B cell (primary cell): ENCODE measurements around the gene PPP1R9A. TPM values are rescaled to one million over a fixed set of nuclear protein-coding genes. Genes with fewer than 3 reads are reported as not detected.

Source experiments
- ATAC-seq: fragments of 200-7000 bp; cut with Tn5 transposase; one replicate; pipeline ENCODE4 v1.10.0; 2021; ENCODE audit warnings: low read depth, mild to moderate bottlenecking, moderate number of reproducible peaks, moderate library complexity
- CTCF ChIA-PET: fragments of 350-600 bp; sonication (Branson Sonifier 250); formaldehyde crosslinking; loops from one replicate; lab custom pipeline; 2021; ENCODE audit warnings: antibody characterized with exemption, inconsistent platforms; lab: Charles Lee
- POLR2A ChIA-PET: fragments of 350-600 bp; sonication (Branson Sonifier 250); formaldehyde crosslinking; loops from one replicate; lab custom pipeline; 2021; ENCODE audit warnings: antibody characterized with exemption; lab: Charles Lee
- DNase-seq: peaks from one replicate; pipeline ENCODE4 v3.0.0; 2013
- H2AFZ ChIP-seq: 2 replicates; pipeline ENCODE4 v1.6.1; 2012; ENCODE audit warnings: mild to moderate bottlenecking, low read depth, low read length; ENCODE audit not compliant: insufficient read depth, poor library complexity, severe bottlenecking
- H3K27ac ChIP-seq, 2 donors: 1 replicate in 1 of 2; 2 replicates in 1 of 2; pipeline ENCODE4 v1.5.1; 2012 to 2013; ENCODE audit warnings: low read length in 2 of 2, mild to moderate bottlenecking in 2 of 2, moderate library complexity in 1 of 2
- H3K27me3 ChIP-seq, 4 experiments: fragments of 200-600 bp in 1 of 4; sonication (generic) in 1 of 4; replicated peaks in 1 of 4; 1 replicate in 2 of 4; 2 replicates in 2 of 4; pipeline versions ENCODE4 v1.6.1 to v1.7.0; 2013 to 2016; ENCODE audit warnings: low read length in 3 of 4, mild to moderate bottlenecking in 2 of 4, mixed read lengths in 1 of 4, moderate library complexity in 1 of 4; ENCODE audit not compliant: insufficient read depth in 4 of 4, control insufficient read depth in 3 of 4; ENCODE audit errors: control extremely low read depth in 1 of 4
- H3K36me3 ChIP-seq, 2 experiments: replicated peaks in 1 of 2; 1 replicate in 1 of 2; 2 replicates in 1 of 2; pipeline versions ENCODE4 v1.6.1 to v1.7.1; 2013; ENCODE audit warnings: low read length in 1 of 2; ENCODE audit not compliant: insufficient read depth in 2 of 2, control insufficient read depth in 1 of 2; ENCODE audit errors: control extremely low read depth in 1 of 2, extremely low read depth in 1 of 2
- H3K4me1 ChIP-seq, 2 donors: fragments of 200-600 bp in 1 of 2; sonication (generic) in 1 of 2; 1 replicate in 1 of 2; 2 replicates in 1 of 2; pipeline versions ENCODE4 v1.5.1 to v1.6.1; 2013 to 2017; ENCODE audit warnings: low read length in 2 of 2; ENCODE audit not compliant: control insufficient read depth in 2 of 2, insufficient read depth in 2 of 2
- H3K4me2 ChIP-seq: replicated peaks from 2 replicates; pipeline ENCODE3; 2012; ENCODE audit warnings: mild to moderate bottlenecking, low read depth, low read length; ENCODE audit not compliant: poor library complexity, severe bottlenecking
- H3K4me3 ChIP-seq, 5 experiments: fragments of 200-600 bp in 1 of 5; sonication (generic) in 1 of 5; 1 replicate in 3 of 5; 2 replicates in 2 of 5; pipeline versions ENCODE4 v1.5.1 to v1.7.0; 2011 to 2016; ENCODE audit warnings: low read length in 4 of 5, mild to moderate bottlenecking in 4 of 5, low read depth in 2 of 5, control low read depth in 1 of 5, moderate library complexity in 1 of 5; ENCODE audit not compliant: insufficient read depth in 1 of 5; ENCODE audit errors: control extremely low read depth in 1 of 5, extremely low read depth in 1 of 5
- H3K79me2 ChIP-seq: fragments of 200-600 bp; sonication (generic); one replicate; pipeline ENCODE4 v1.6.0; 2016; ENCODE audit warnings: low read length; ENCODE audit not compliant: control insufficient read depth, insufficient read depth
- H3K9ac ChIP-seq: fragments of 200-600 bp; sonication (generic); 2 replicates; pipeline ENCODE4 v1.6.1; 2017; ENCODE audit warnings: mild to moderate bottlenecking, low read length, moderate library complexity
- H3K9me3 ChIP-seq, 3 donors: one replicate each; pipeline versions ENCODE4 v1.6.1 to v1.7.1; 2013; ENCODE audit warnings: low read length in 2 of 3; ENCODE audit not compliant: control insufficient read depth in 2 of 3, insufficient read depth in 1 of 3; ENCODE audit errors: control extremely low read depth in 1 of 3
- H4K20me1 ChIP-seq: 2 replicates; pipeline ENCODE4 v1.6.0; 2012; ENCODE audit warnings: mild to moderate bottlenecking, low read length; ENCODE audit not compliant: insufficient read depth, control insufficient read depth, poor library complexity, severe bottlenecking
- H3K27ac Mint-ChIP-seq: one replicate; pipeline ENCODE4 v1.8.0; 2021; ENCODE audit warnings: mixed read lengths
- H3K27me3 Mint-ChIP-seq: one replicate; pipeline ENCODE4 v1.8.0; 2021; ENCODE audit warnings: mixed read lengths
- H3K4me1 Mint-ChIP-seq: one replicate; pipeline ENCODE4 v1.8.0; 2021; ENCODE audit warnings: mixed read lengths
- H3K4me3 Mint-ChIP-seq: one replicate; pipeline ENCODE4 v1.8.0; 2021; ENCODE audit warnings: mixed read lengths
- H3K9me3 Mint-ChIP-seq: one replicate; pipeline ENCODE4 v1.8.0; 2022; ENCODE audit warnings: mixed read lengths; ENCODE audit not compliant: insufficient read depth
- EZH2 ChIP-seq: IDR thresholded peaks from 2 replicates; pipeline ENCODE4 v1.6.1; 2012; ENCODE audit warnings: borderline replicate concordance, low read depth, mild to moderate bottlenecking, moderate library complexity, low read length; ENCODE audit not compliant: insufficient read depth, poor library complexity, severe bottlenecking
- WGBS: methylation state at CpG from one replicate; pipeline ENCODE4 v1.1.5; 2013; ENCODE audit warnings: missing lambda C conversion rate; ENCODE audit not compliant: insufficient coverage; 5-methylcytosine and 5-hydroxymethylcytosine counted together
- intact Hi-C: fragments of 100-400 bp; cut with micrococcal nuclease; formaldehyde crosslinking; loops from one replicate; pipeline ENCODE4 v1.10.0; 2022
- polyA plus RNA-seq: library from polyadenylated mRNA; depleted of rRNA; stranded (reverse); fragments of >200 nt; gene quantifications from 2 replicates; pipeline ENCODE4 v1.2.3, GENCODE V29; 2012
- total RNA-seq, 2 donors: library from RNA; stranded (reverse); fragments of 120-200 nt in 1 of 2; gene quantifications; 1 replicate in 1 of 2; 2 replicates in 1 of 2; pipeline versions ENCODE4 v1.2.3 to v1.2.4, GENCODE V29; 2013 to 2022
- TF ChIP-seq, protein P1 (sequence below): fragments of 200-600 bp; IDR thresholded peaks from one replicate; pipeline ENCODE4 v1.8.0; 2022; ENCODE audit warnings: antibody characterized with exemption, mild to moderate bottlenecking

PPP1R9A gene
- total and polyA plus RNA-seq, 2 donors (not counting 1 experiment from before 2014, with no cell fraction given), result 1.1 to 4.8 TPM

DNA sequence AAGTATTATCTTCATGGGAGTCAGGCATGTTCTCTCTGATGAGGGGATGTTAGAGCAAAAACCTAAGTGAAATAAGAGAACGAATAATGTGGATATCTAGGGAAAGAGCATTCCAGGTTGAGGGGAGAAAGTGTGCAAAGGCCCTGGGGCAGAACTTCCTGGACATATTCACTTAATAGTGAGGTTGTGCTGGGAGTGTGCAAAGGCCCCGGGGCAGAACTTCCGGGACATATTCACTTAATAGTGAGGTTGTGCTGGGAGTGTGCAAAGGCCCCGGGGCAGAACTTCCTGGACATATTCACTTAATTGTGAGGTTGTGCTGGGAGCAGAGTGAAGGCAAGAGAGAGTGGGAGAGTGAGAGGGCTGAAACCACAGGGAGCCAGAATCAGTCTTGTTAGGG is 405.2 kb downstream of the PPP1R9A start:
- Histone ChIP-seq H3K27ac (no peak overlapping the region), H4K20me1 (no peaks in the 10 kb centered on the region), H3K4me1 (no peaks in the 10 kb centered on the region), H2AFZ (no peak overlapping the region), H3K36me3 (no peaks in the 10 kb centered on the region), H3K27me3 (peaks cover 0 to 3% (median 0%) of the 10 kb centered on the region in 4 experiments), H3K79me2 (no peaks in the 10 kb centered on the region), H3K4me3 (no peak overlapping the region), H3K9ac (no peak overlapping the region), H3K4me2 (no peak overlapping the region), H3K9me3 (no peaks in the 10 kb centered on the region)
- DNase-seq (no peak), ATAC-seq (no peak)
- WGBS, result 100% methylated on average over 4 of the region's 4 CpGs
- TF ChIP-seq, protein P1, sequence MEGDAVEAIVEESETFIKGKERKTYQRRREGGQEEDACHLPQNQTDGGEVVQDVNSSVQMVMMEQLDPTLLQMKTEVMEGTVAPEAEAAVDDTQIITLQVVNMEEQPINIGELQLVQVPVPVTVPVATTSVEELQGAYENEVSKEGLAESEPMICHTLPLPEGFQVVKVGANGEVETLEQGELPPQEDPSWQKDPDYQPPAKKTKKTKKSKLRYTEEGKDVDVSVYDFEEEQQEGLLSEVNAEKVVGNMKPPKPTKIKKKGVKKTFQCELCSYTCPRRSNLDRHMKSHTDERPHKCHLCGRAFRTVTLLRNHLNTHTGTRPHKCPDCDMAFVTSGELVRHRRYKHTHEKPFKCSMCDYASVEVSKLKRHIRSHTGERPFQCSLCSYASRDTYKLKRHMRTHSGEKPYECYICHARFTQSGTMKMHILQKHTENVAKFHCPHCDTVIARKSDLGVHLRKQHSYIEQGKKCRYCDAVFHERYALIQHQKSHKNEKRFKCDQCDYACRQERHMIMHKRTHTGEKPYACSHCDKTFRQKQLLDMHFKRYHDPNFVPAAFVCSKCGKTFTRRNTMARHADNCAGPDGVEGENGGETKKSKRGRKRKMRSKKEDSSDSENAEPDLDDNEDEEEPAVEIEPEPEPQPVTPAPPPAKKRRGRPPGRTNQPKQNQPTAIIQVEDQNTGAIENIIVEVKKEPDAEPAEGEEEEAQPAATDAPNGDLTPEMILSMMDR, result no peak
- no peak for TF ChIP-seq EZH2
- Mint-ChIP-seq H3K27ac (no peak overlapping the region), H3K9me3 (no peaks in the 10 kb centered on the region), H3K4me3 (no peak overlapping the region), H3K4me1 (no peaks in the 10 kb centered on the region), H3K27me3 (peaks cover 8% of the 10 kb centered on the region)
- intact Hi-C loops, result no loop called here
- CTCF ChIA-PET, result no interaction called here
- POLR2A ChIA-PET, result no interaction called here

DNA sequence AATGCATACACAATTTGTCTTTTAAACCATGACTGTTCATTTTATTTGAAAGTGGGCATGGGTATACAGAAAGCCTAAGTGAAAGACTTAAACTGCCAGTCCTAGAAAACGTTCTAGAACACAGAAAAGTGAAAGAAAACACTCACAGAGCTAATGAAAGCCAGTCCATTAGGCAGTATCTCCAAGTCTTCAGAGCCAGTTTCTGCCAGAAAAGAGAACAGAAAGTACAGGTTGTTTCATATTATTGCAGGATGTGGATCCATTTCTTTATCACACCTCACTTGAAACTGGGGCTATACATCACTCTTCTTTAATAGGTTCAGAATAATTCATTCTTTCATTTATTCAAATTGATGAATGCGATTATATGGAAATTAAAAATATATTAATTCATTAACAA is 409.2 kb downstream of the PPP1R9A start:
- WGBS, result no CpG with 5 or more reads among the region's 2 CpGs

More for the DNA sequence above, 409.2 kb downstream of the PPP1R9A start:
- Mint-ChIP-seq H3K27ac (no peak overlapping the region), H3K27me3 (peaks cover 4% of the 10 kb centered on the region), H3K9me3 (no peaks in the 10 kb centered on the region), H3K4me3 (no peak overlapping the region), H3K4me1 (no peaks in the 10 kb centered on the region)
- ATAC-seq (no peak), DNase-seq (no peak)
- no peak overlapping the region for H3K4me2 ChIP-seq
- intact Hi-C loops, result no loop called here
- POLR2A ChIA-PET, result no interaction called here
- no peaks in the 10 kb centered on the region for H3K9me3 ChIP-seq
- no peaks in the 10 kb centered on the region for H3K36me3 ChIP-seq
- H3K79me2 ChIP-seq, result no peaks in the 10 kb centered on the region
- no peak overlapping the region for H2AFZ ChIP-seq
- no peak overlapping the region for H3K9ac ChIP-seq
- no peaks in the 10 kb centered on the region for H3K4me1 ChIP-seq
- CTCF ChIA-PET, result no interaction called here
- no peak overlapping the region for H3K4me3 ChIP-seq
- TF ChIP-seq EZH2, result no peak
- TF ChIP-seq, protein P1, result no peak
- H3K27ac ChIP-seq, result no peak overlapping the region
- H3K27me3 ChIP-seq, result no peaks in the 10 kb centered on the region
- H4K20me1 ChIP-seq, result no peaks in the 10 kb centered on the region
